ENCODE measurements around the gene ZNF668. TPM values are rescaled to one million over a fixed set of nuclear protein-coding genes. Genes with fewer than 3 reads are reported as not detected.
A peak's percentile ranks its signal among the peaks of the same experiment; 100 is the strongest.

The ZNF668 gene
- polyA plus RNA-seq, 1 of the 3 experiments (the other 2 are of a cell fraction), result 13.6 TPM

GRCh38 chr16:31109622-31110021, 35.6 kb upstream of the ZNF668 start:
- Histone ChIP-seq H3K79me2 (ENCODE audit: insufficient read depth) (peaks cover 23% of the 10 kb centered on the region), H4K20me1 (ENCODE audit: insufficient read depth) (no peaks in the 10 kb centered on the region), H3K27ac (ENCODE audit: low read depth in 2 of 2, low read length in 1 of 2) (no peak overlapping the region), H3K4me2 (peak overlapping the region; percentile 94), H3K27me3 (ENCODE audit: insufficient read depth) (no peaks in the 10 kb centered on the region), H3K4me3 (ENCODE audit: low read depth in 2 of 2, low read length in 1 of 2) (peak overlapping the region; percentile 94 to 98), H3K9me2 (no peaks in the 10 kb centered on the region), H3K4me1 (ENCODE audit: control insufficient read depth in 1 of 2, insufficient read depth in 2 of 2, low read depth in 1 of 2, low read length in 1 of 2) (peaks cover 8 to 25% of the 10 kb centered on the region in 2 experiments; a peak in 2 of 4 replicates), H3K9me3 (no peaks in the 10 kb centered on the region), H3F3A (replicated peaks; ENCODE audit: insufficient read depth) (peaks cover 10% of the 10 kb centered on the region), H3K9ac (no peak overlapping the region), H3K36me3 (replicated peaks in 1 of 2; ENCODE audit: control insufficient read depth in 1 of 2, insufficient read depth in 2 of 2, low read length in 1 of 2) (peaks cover 19 to 36% of the 10 kb centered on the region in 2 experiments), H2AFZ (ENCODE audit: low read depth) (no peak overlapping the region)
- ChIA-PET CTCF (interaction anchor here (1.1 to 1.8 kb wide), 3 partner anchors 25 to 37 kb away, joined by 3 to 8 read pairs (median 3); no protein-coding TSS in a partner anchor), POLR2A (no interaction called here)
- WGBS (ENCODE audit: low lambda C conversion rate), result 88% methylated on average over 12 of the region's 12 CpGs
- TF ChIP-seq MAX (IDR thresholded peaks at IDR 0.05; ENCODE audit: low read depth) (no peak), SIN3A (IDR thresholded peaks at IDR 0.05; ENCODE audit: borderline replicate concordance, low read depth, low read length) (no peak), NFIC (IDR thresholded peaks at IDR 0.05; ENCODE audit: borderline replicate concordance) (no peak), POLR2AphosphoS5 (IDR thresholded peaks at IDR 0.05; ENCODE audit: low read depth, low read length) (no peak), TCF12 (IDR thresholded peaks at IDR 0.05) (no peak), JUND (IDR thresholded peaks at IDR 0.05) (no peak), TEAD4 (IDR thresholded peaks at IDR 0.05; ENCODE audit: borderline replicate concordance, insufficient read depth) (no peak), GABPA (IDR thresholded peaks at IDR 0.05; ENCODE audit: low read depth) (no peak), NRF1 (IDR thresholded peaks at IDR 0.05; ENCODE audit: low read depth, low read length) (no peak), FOSL2 (IDR thresholded peaks at IDR 0.05; ENCODE audit: borderline replicate concordance, low read depth) (no peak), FOXJ3 (CRISPR knock-in tag; IDR thresholded peaks at IDR 0.05) (no peak), MXI1 (IDR thresholded peaks at IDR 0.05; ENCODE audit: low read depth, low read length) (no peak), FOXM1 (IDR thresholded peaks at IDR 0.05; ENCODE audit: low read depth) (no peak), CTCF (IDR thresholded peaks at IDR 0.05) (no peak), YY1 (IDR thresholded peaks at IDR 0.05; ENCODE audit: low read depth) (no peak), GATA2 (CRISPR knock-in tag; IDR thresholded peaks at IDR 0.05) (no peak), IRF3 (IDR thresholded peaks at IDR 0.05; ENCODE audit: low read depth, low read length) (no peak), RXRA (IDR thresholded peaks at IDR 0.05; ENCODE audit: borderline replicate concordance, low read depth) (no peak)
- TF ChIP-seq, protein P1, sequence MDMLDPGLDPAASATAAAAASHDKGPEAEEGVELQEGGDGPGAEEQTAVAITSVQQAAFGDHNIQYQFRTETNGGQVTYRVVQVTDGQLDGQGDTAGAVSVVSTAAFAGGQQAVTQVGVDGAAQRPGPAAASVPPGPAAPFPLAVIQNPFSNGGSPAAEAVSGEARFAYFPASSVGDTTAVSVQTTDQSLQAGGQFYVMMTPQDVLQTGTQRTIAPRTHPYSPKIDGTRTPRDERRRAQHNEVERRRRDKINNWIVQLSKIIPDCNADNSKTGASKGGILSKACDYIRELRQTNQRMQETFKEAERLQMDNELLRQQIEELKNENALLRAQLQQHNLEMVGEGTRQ (IDR thresholded peaks at IDR 0.05; ENCODE audit: borderline replicate concordance, low read depth, low read length), result no peak
- no peak for DNase-seq

Data from SK-N-SH (cell line).